SKM-1 (cell line): ENCODE data around the gene CD164L2.
A peak's percentile ranks its signal among the peaks of the same experiment; 100 is the strongest.

Experiments
- DNase-seq: peaks from one replicate; lab custom pipeline; 2025; ENCODE audit not compliant: unreplicated experiment; lab: John Stamatoyannopoulos, UW

Gene CD164L2

DNA sequence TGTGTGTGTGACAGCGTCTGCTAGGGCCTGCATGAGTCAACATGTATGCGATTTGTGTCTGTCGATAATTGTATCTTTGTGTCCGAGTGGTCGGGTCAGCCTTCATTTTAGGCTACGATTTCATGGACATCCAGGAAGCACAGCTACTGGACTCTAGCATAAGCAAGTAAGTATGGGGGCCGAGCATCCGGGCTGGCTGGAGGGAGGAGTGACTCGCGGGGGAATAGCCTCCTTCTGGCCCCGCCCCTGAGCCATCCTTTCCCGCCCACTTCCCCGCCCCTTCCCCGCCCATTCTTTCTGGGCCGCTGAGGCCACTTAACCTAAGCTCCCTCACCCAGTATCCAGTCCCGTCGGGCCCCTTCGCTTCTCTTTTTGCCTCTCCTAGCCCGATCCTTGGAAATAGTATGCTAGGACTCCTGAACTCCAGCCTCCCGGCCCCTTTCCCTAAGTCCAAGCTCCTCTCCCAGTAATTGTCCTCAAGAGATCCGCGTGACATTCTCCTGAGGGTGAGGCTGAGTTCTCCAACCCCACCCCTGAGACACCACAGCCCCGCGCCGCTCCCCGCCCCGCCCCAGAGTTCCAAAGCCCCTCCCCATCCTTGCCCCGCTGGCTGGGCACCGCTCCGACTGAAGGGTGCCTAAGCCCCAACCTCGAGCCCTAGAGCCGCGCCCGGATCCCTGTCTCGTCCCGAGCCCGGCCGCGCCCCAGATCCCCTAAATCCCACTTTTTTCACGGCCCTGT is 17.6 kb downstream of the CD164L2 start:
- DNase-seq, result peak; percentile 81

DNA sequence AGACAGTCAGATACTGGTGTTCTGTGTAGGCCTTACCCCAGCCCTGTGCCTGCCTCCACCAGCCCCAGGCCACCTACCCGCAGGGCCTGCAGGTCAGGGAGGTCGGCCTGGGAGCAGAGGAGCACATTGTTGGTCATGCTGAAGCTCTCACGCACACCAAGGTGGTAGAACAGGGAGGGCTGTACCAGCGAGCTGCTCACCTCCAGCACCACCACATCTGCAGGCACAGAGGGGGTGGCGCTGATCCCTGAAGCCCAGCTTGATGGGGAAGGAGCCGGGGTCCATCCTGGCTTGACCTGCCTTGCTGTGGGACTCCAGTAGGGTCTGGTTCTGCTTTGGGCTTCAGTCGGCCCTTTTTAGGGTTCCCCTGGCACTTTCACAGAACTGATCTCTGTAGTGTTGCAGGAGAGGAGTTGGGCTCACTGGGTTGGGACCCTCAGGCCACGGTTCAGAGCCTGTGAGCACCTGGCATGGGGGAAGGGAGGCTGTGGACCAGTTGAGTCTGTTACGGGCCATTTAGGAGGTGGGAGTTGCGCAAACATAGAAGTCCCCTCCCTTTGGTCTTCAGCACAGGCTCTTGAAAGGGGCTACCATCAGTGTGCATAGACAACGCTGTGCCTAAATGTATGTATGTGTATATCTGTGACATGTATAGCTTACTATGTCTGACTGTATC is 18.3 kb downstream of the CD164L2 start:
- no peak for DNase-seq

DNA sequence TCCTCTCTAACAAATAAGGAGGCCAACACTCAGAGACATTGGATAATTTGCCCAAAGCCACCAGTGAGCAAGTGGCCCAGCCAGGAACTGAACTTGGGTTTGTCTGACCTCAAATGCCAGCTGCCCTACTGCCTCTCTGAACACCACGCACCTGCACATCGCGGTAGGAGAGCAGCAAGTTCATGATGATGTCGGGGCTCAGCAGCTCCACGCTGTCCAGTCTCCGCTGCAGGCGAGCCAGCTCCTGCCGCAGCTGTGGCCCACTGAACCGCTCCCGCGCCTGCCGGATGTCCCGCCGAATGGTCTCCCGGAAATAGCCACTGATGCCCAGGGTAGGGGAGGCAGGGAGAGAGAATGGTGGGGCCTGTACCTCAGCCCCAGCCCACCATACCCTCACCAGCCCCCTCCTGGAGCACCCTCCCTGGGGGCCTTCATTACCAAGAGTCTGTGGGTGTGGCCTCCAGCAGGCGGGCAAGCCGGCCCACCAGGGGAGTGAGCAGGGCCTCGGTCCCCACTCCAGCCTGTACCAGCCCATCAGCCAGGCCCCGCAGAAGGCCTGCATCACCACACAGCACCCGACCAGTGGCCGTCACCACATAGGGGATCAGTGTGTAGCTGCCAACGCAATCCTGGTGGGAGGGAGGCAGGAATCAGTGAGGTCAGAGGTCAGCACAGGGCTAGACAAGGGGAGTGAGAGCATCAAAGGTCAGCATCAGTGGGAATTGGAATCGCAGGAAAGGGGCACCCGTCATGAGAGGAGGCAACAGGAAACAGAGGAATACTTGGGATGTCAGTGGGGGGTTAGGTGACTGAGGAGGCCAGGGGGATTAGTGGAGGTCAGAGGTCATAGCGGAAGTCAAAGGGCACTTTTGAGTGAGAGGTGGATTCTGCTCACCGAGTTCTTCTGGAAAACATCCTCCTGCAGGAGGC is 19.1 kb downstream of the CD164L2 start:
- no peak for DNase-seq

DNA sequence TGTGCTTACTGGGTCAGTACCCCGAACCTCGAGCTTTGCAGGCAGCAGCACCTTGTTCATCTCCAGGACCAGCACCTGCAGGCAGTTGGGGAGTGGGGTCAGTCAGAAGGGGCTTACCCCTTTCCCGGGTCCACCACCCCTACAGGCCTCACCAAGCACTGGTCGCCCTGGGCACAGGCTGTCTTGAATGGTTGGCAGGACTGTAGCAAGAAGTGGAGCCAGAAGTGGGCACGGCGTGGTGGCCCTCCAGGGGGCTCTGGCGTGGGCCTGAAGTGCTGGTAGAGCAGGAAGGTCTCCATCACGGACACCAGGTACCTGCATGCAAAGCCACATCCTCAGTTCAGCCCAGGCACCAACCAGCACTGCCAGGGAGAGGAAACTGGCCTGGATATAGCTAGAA is 21.6 kb downstream of the CD164L2 start:
- no peak for DNase-seq

DNA sequence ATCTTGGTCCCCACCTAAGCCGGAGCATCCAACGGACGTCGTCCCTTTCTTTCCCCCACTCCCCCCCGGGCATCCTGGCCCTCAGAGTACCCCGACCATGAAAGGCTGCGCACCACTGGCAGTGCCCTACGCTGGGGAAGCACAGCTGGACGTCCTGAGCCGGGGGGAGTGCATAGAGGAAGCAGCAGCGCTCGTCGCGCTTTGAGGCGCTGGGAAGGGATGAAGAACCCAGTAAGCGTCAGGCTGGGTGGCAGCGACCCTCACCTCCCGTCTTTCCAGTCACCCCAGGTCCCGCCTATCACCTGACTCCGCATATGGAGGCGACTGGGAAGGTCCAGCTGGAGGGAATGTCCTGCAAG is 22.1 kb downstream of the CD164L2 start:
- DNase-seq, result no peak

DNA sequence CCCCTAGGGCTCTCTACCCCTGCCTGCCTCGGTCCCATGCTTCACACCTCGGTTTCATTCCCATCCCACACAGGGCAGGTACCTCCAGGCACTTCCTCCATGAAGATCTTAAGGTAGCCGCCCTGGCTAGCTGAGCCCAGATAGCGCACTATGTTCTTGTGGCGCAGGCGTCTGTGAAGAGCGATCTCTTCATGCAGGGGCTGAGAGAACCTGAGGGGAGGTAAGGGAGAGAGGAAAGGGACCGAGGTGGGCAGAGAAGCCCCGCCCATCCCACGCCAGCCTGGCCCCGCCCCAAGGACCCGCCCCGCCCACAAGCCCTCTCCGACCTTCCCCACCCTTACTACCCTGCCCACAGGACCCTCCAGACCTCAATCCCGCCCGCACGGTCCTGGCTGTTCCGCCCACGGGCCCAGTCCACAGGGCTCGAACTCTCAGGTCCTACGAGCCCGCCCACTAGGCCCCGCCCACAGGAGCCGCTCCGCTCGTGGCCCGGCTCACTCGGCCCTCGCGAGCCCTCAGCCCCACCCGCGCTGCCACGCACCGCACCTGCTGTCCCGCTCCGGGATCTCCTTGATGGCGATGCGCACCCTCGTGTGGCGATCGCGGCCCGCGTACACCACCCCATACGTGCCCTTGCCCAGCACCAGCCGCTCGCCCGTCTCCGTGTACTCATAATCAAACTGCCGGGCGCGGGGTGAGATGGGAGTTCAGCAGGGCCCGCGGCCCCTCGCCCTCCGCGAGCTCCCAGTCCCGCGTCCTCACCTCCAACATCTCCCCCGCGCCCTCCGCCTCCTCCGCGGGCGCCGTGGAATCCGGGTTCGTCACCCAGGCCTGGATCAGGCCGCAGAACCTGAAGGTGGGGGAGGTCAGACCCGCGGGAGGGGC is 22.7 kb downstream of the CD164L2 start:
- DNase-seq, result no peak

DNA sequence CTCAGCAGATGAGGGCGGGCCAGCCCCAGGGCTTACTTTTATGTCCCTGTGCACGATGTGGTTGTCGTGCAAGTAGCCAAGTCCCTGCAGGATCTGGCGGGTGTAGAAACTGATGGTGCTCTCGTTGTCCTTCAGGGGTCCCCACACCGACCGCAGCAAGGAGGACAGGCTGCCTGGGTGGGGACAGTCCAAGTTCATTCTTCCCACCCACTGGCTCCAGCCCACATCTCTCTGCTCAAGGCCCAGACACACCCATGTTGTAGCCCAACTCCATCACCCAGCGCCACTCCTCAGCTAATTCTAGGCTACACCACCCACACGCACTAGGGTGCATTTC is 23.3 kb downstream of the CD164L2 start:
- no peak for DNase-seq

DNA sequence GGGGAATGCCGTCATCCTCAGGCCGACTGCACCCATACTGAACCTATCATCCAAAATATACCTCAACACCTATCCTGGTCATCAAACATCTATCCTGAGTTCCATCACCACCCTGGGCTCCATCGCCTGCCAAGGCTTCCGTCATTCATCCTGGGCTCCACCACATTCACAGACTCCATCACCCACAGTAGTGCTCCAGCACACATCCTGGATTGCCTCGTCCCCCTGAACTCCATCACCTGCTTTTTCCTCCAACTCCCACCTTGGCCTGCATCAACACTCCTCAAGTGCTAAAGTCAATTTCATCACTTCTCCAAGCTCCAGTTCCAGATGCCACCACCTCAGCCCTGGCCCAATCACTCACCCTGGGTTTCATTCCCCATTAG is 24.2 kb downstream of the CD164L2 start:
- DNase-seq, result no peak

DNA sequence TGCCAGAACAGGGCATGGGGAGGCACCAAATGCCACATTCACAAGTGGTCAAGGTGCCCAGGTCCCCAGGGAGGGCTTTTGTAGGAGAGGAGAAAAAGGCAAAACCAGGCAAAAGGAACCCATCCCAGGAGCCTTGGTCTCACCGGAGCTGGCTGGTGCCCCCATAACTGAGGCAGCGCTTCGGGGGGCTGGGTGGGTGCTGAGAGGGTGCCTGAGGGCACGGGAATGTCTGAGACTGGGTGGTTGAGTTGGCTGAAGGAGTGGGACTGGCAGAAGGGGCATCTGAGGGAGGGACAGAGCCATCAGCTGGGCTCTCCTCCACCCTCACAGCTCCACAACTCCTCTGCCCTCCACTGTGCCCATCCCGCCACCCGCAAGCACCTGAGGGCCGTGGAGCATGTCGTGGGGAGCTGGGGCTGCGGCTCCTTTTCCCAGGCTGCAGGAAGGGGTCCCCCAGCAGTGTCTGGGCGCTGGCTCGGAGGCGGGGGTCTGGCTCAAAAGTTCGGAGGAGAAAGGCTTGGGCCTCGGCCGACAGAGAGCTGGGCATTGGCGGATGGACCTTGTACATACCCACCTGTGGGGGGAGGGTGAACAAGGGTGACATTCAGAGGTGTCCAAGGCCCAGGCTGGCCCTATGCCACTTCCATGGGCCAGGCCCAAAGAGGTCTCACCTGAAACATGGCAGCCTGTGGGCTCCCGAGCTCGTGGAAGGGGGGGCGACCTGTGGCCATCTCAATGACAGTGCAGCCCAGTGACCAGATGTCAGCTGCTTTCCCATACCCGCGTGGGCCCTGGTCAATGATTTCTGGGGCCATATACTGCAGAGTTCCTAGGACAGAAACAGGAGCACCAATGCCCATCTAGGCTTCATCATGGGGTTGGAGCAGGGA is 24.9 kb downstream of the CD164L2 start:
- no peak for DNase-seq

DNA sequence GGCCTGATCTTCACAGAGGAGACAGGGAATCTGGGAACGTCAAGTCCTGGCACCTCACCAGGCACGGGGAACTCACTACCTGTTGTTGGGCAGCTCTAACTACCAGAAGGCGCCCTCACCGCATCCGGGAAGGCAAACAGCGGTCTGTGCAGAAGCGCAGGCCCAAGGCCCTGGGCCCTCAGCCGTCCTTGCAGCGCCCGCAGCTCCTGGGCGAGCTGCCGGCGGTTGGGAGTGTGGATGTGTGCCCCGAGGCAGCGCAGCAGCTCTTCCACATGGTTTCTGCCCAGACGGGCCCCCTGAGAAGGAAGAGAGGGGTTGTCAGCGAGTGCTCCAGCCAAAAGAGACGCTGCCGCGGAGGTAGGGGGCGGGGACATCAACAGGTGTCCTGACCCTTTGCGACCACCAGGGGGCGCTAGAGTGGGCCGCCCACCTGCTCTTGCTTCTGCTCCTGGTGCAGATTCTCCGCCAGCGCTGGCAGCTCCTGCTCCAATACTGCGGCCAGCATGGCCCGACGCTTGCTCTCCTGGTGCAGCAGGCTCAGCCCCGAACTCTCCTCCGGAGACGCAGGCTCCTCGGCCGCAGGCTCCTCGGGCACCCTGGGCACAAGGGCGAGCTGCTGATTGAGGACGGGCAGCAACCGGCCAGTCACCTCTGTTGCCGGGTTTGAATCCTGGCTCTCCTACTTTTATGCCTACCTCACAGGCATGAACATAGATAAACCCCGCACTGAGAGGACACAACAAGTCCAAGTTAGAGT is 25.7 kb downstream of the CD164L2 start:
- DNase-seq, result peak; percentile 45

DNA sequence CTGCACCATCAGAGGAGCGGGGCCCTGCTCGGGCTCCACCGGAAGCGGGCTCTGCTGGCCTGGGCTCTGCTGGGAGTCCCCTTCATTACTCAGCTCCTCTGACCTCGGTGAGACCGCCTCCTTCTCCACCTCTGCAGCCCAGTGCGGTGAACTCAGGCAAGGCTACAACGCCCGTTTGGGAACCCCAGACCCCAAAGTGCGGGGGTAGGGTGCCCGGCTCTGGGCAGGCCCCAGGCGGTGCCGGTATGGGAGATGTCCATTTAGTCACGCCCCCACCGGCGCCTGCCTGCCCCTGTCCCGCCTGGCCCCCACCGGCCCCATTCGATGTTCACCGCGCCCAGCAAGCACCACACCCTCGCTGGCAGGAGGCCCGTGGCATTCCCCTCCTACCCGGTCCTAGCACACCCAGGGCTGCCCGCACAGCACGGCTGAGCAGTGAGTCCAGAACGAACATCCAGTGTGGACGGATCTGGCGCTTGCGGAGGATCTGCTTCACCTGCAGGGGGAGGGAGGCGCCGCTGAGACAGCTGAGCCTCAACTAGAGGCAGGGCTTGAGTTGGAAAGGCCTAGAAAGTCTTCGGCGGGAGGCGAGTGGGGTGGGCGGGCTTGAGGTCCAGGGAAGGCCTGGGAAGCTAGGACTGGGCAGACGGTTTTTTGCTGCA is 26.4 kb downstream of the CD164L2 start:
- no peak for DNase-seq

DNA sequence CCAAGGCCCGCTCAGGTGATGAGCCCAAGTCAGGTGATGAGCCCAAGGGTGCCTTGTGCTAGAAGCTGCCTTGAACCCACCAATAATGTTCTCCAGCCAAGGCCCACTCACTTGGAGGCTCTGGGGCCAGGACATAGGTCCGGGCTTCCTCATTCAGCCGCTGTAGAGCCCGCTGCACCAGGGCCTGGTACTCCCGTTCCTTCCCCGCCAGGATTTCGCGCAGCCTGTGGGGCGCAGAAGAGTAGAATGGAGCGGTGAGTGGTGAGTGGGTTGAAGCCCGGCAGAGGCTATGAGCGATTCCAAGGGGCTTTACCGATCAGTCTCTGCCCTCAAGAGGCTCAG is 26.9 kb downstream of the CD164L2 start:
- DNase-seq, result no peak

DNA sequence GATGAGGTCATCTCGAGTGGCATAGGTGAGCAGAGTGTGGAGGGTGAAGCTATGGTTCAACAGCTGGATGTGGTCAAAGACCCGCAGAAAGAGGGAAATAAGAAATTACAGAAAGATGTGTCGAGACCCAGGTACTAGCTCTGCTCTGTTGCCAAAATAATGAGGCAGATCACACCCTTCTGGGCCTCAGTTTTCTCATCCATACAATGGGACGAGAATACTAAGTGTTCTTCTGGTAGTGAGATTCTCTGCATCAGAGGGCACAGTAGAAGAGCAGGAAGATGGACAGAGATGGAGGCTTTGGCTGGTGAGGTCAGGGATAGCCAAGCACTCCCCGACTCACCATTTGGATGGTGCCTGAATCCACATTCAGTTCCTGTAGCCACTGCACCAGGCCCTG is 27.4 kb downstream of the CD164L2 start:
- no peak for DNase-seq

DNA sequence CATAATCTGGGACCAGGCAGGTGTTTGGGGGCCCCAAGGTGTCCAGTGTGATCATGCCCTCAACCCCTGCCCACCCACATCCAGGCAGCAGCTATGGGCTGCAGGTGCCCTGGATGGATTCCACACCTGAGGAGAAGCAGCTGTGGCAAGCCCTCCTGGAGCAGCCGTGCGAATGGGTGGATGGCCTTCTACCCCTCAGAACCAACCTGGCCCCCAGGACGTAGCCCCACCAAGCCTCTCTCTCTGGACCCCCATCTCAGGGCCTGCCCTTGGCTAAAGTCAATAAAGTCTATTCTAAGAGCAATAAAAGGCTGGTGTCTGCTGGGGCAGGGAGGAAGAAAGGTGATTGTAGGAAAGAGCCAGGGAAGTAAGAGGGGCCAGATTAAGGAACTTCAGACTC is 29.5 kb downstream of the CD164L2 start:
- no peak for DNase-seq

DNA sequence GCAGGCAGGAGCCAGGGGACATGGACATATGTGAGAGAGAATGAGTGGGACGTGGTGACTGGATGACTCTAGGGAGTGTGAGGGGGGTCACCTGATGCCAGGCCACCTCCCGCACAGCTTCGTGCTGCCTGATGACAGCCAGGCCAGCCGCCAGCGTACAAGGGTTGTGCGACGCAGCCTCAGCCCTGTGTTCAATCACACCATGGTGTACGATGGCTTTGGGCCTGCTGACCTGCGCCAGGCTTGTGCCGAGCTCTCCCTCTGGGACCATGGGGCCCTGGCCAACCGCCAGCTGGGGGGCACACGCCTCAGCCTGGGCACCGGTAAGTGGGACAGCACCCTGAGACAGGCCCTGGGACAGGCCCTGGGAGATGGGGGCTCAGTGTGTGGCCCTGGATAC is 30.0 kb downstream of the CD164L2 start:
- no peak for DNase-seq

DNA sequence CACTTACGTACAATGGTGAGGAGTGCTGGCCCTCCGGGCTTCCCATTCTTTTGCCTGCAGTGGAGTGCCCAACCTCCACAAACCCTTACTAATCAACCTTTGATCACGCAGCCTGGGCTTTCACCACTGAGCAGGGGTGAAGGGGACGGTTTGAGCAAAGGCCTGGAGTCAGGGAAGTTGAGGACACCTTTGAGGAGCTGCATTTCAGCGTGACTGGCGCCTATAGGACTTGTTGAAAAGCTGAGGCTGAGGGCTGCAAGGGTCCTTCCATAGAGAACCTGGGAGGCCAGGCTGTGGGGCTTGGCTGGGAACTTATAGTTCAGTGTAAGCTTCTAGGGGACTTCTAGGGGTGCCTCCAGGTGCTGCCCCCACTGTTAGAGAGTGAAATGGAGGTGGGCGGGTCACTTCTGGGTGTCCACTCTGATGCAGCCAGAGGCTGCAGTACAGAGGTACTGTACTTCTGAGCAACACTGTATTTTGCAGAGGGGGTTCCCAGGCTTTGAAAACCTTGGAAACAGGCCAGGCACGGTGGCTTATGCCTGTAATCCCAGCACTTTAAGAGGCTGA is 31.5 kb downstream of the CD164L2 start:
- DNase-seq, result no peak

DNA sequence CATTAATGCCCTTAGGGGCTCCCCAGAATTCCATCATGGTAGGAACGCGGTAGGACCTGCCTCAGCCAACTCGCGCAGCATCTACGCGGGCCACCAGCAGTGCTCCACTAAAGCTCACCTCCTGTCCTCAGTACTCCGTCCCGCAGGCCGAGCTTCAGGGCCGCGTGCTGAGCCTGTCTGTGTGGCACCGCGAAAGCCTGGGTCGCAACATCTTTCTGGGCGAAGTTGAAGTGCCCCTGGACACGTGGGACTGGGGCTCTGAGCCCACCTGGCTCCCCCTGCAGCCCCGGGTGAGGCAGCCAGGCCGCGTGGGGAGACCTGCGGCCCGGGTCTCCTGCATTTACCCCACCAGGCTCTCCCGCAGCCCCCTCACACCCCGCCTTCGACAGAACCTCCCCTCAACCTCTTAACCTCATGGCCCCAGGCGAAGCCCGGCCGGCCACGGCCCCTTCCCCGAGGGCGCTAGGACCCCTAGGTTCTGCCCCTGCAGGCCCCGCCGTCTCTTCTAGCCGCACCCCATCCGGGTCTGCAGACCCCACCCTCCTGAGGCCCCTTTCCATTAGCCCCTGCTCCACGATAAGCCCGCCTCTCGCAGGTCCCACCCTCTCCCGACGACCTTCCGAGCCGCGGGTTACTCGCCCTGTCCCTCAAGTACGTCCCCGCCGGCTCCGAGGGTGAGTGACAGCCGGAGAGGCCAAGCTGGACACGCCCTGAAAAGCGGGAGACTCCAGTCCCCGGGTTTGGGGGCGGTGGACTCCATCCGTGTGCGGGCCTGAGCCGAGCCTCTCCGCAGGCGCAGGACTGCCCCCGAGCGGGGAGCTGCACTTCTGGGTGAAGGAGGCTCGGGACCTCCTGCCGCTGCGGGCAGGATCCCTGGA is 32.2 kb downstream of the CD164L2 start:
- no peak for DNase-seq
